ENCODE results near the gene RAB3D.

RAB3D gene

GRCh38 chr19:11373166-11373884 is 33.9 kb upstream of the RAB3D start:
- no peaks in the 10 kb centered on the region for H3K9me3 ChIP-seq
- no peak for TF ChIP-seq CTCF (IDR thresholded peaks at IDR 0.05)
- peaks cover 10% of the 10 kb centered on the region for H3K36me3 ChIP-seq
- H3K4me3 ChIP-seq (ENCODE audit: low read depth in 1 of 2, low read length in 1 of 2) = peak overlapping the region in 1 of 2 experiments; percentile 84
- H3K27ac ChIP-seq = peak overlapping the region; percentile 95
- H3K4me1 ChIP-seq (ENCODE audit: control insufficient read depth in 1 of 2, insufficient read depth in 1 of 2, low read depth in 1 of 2, low read length in 1 of 2) = peaks cover 45 to 48% of the 10 kb centered on the region in 2 experiments
- H3K27me3 ChIP-seq = no peaks in the 10 kb centered on the region

GRCh38 chr19:11370744-11371143 is 31.3 kb upstream of the RAB3D start:
- Histone ChIP-seq H3K9me3 (no peaks in the 10 kb centered on the region), H3K4me1 (ENCODE audit: control insufficient read depth in 1 of 2, insufficient read depth in 1 of 2, low read depth in 1 of 2, low read length in 1 of 2) (peaks cover 19 to 22% of the 10 kb centered on the region in 2 experiments), H3K27me3 (no peaks in the 10 kb centered on the region), H3K27ac (no peak overlapping the region), H3K4me3 (ENCODE audit: low read depth in 1 of 2, low read length in 1 of 2) (no peak overlapping the region), H3K36me3 (peaks cover 15% of the 10 kb centered on the region)
- TF ChIP-seq CTCF (IDR thresholded peaks at IDR 0.05) = no peak

- H3K27ac ChIP-seq = no peak overlapping the region
- TF ChIP-seq CTCF (IDR thresholded peaks at IDR 0.05) = no peak
- H3K4me1 ChIP-seq (ENCODE audit: control insufficient read depth in 1 of 2, insufficient read depth in 1 of 2, low read depth in 1 of 2, low read length in 1 of 2) = no peaks in the 10 kb centered on the region
- no peaks in the 10 kb centered on the region for H3K27me3 ChIP-seq
- H3K36me3 ChIP-seq = peaks cover 48% of the 10 kb centered on the region
- H3K4me3 ChIP-seq (ENCODE audit: low read depth in 1 of 2, low read length in 1 of 2) = no peak overlapping the region
- no peaks in the 10 kb centered on the region for H3K9me3 ChIP-seq
Observed at GRCh38 chr19:11367528-11367927, 28.1 kb upstream of the RAB3D start.

GRCh38 chr19:11365557-11366117 is 26.2 kb upstream of the RAB3D start:
- Histone ChIP-seq H3K4me3 (ENCODE audit: low read depth in 1 of 2, low read length in 1 of 2) (no peak overlapping the region), H3K9me3 (no peaks in the 10 kb centered on the region), H3K27me3 (no peaks in the 10 kb centered on the region), H3K4me1 (ENCODE audit: control insufficient read depth in 1 of 2, insufficient read depth in 1 of 2, low read depth in 1 of 2, low read length in 1 of 2) (no peaks in the 10 kb centered on the region), H3K36me3 (peaks cover 67% of the 10 kb centered on the region), H3K27ac (peak overlapping the region; percentile 31)
- TF ChIP-seq CTCF (IDR thresholded peaks at IDR 0.05) = no peak

GRCh38 chr19:11364935-11365334 is 25.5 kb upstream of the RAB3D start:
- H3K27ac ChIP-seq = no peak overlapping the region
- H3K36me3 ChIP-seq = peaks cover 74% of the 10 kb centered on the region
- H3K9me3 ChIP-seq = no peaks in the 10 kb centered on the region
- no peaks in the 10 kb centered on the region for H3K27me3 ChIP-seq
- TF ChIP-seq CTCF (IDR thresholded peaks at IDR 0.05) = no peak
- no peaks in the 10 kb centered on the region for H3K4me1 ChIP-seq (ENCODE audit: control insufficient read depth in 1 of 2, insufficient read depth in 1 of 2, low read depth in 1 of 2, low read length in 1 of 2)
- H3K4me3 ChIP-seq (ENCODE audit: low read depth in 1 of 2, low read length in 1 of 2) = no peak overlapping the region
